ENCODE results near the gene C1orf232.

Gene C1orf232

GRCh38 chr1:26168410-26169197, at the start of gene C1orf232:
TSS of gene C1orf232 (minus strand) at chr1:26168963. CDS start at chr1:26168499, 464 bp downstream.
- H3K27ac Mint-ChIP-seq, result peak within 1 kb of the TSS; percentile 95
- H3K9me3 Mint-ChIP-seq, result no peaks in the 10 kb centered on the region
- H3K36me3 Mint-ChIP-seq (ENCODE audit: low read depth), result peaks cover 29% of the 10 kb centered on the region
- DNase-seq, result no peak
- H3K4me3 Mint-ChIP-seq, result peak within 1 kb of the TSS; percentile 88
- peaks cover 26% of the 10 kb centered on the region for H3K4me1 Mint-ChIP-seq (ENCODE audit: low read depth)
- peaks cover 11% of the 10 kb centered on the region for H3K27me3 Mint-ChIP-seq

GRCh38 chr1:26215246-26215645, 46.5 kb upstream of the C1orf232 start:
- no peak overlapping the region for H3K27ac Mint-ChIP-seq
- H3K4me3 Mint-ChIP-seq, result no peak overlapping the region
- H3K36me3 Mint-ChIP-seq (ENCODE audit: low read depth), result no peaks in the 10 kb centered on the region
- no peak for DNase-seq
- no peaks in the 10 kb centered on the region for H3K4me1 Mint-ChIP-seq (ENCODE audit: low read depth)
- no peaks in the 10 kb centered on the region for H3K9me3 Mint-ChIP-seq
- H3K27me3 Mint-ChIP-seq, result no peaks in the 10 kb centered on the region

DNA sequence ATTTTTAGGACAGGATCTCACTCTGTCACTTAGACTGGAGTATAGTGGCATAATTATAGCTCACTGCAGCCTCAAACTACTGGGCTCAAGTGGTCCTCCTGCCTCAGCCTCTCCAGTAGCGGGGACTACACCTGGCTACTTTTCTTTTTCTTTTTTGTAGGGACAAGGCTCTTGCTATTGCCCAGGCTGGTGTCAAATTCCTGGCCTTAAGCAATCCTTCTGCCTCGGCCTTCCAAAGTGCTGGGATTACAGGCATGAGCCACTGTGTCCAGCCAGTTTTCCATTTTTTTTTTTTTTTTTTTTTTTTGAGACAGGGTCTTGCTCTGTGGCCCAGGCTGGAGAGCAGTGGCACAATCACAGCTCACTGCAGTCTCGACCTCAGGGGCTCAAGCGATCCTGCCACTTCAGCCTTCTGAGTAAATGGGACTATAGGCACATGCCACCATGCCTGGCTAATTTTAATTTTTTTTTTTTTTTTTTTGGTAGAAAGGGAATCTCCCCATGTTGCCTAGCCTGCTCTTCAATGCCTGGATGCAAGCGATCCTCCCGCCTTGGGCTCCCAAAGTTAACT, 44.7 kb upstream of the C1orf232 start:
- no peaks in the 10 kb centered on the region for H3K4me1 Mint-ChIP-seq (ENCODE audit: low read depth)
- H3K4me3 Mint-ChIP-seq, result no peak overlapping the region
- H3K27me3 Mint-ChIP-seq, result no peaks in the 10 kb centered on the region
- no peaks in the 10 kb centered on the region for H3K36me3 Mint-ChIP-seq (ENCODE audit: low read depth)
- no peaks in the 10 kb centered on the region for H3K9me3 Mint-ChIP-seq
- no peak for DNase-seq
- H3K27ac Mint-ChIP-seq, result no peak overlapping the region

- Mint-ChIP-seq H3K27ac (no peak overlapping the region), H3K4me1 (ENCODE audit: low read depth) (no peaks in the 10 kb centered on the region), H3K36me3 (ENCODE audit: low read depth) (no peaks in the 10 kb centered on the region), H3K27me3 (no peaks in the 10 kb centered on the region), H3K9me3 (no peaks in the 10 kb centered on the region), H3K4me3 (no peak overlapping the region)
- DNase-seq, result no peak
Measured at GRCh38 chr1:26212726-26213125, 44.0 kb upstream of the C1orf232 start.

- H3K9me3 Mint-ChIP-seq, result no peaks in the 10 kb centered on the region
- H3K4me3 Mint-ChIP-seq, result no peak overlapping the region
- no peaks in the 10 kb centered on the region for H3K36me3 Mint-ChIP-seq (ENCODE audit: low read depth)
- H3K27ac Mint-ChIP-seq, result no peak overlapping the region
- H3K4me1 Mint-ChIP-seq (ENCODE audit: low read depth), result no peaks in the 10 kb centered on the region
- no peak for DNase-seq
- no peaks in the 10 kb centered on the region for H3K27me3 Mint-ChIP-seq
Measured at GRCh38 chr1:26210147-26210870, 41.5 kb upstream of the C1orf232 start.

DNA sequence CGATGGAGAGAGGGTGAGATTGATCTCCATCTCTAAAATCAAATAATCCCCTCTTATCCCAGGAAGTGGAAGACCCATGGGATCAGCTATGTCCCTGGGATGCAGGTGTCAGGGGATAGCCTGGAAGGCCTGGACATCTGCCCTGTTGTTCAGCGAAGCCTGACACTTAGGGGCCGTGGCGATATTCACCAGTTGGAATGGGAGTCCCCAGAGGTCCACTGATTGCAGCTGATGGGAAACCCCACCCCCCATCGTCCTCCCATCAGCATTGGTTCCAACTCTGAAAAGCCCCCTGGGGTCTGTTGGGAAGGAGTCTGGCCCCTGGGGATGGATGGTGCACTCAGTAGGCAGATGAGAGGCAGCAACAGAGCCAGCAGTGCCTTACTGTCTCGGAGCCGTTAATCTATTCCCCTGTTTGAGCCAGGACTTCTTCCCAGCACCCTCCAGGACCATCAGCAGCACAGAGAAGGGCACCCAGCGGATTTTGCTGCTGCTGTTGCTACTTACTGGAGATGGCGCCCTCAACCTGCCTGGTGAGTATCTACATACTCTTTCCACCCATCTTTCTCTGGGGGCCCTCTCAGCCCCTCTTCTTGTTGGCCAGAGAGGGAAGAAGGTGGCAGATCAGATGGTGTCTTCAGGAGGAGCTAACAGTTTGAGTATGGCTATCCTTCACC, 35.0 kb upstream of the C1orf232 start:
- Mint-ChIP-seq H3K9me3 (no peaks in the 10 kb centered on the region), H3K4me1 (ENCODE audit: low read depth) (peaks cover 29% of the 10 kb centered on the region), H3K4me3 (no peak overlapping the region), H3K36me3 (ENCODE audit: low read depth) (no peaks in the 10 kb centered on the region), H3K27ac (no peak overlapping the region), H3K27me3 (no peaks in the 10 kb centered on the region)
- no peak for DNase-seq

DNA sequence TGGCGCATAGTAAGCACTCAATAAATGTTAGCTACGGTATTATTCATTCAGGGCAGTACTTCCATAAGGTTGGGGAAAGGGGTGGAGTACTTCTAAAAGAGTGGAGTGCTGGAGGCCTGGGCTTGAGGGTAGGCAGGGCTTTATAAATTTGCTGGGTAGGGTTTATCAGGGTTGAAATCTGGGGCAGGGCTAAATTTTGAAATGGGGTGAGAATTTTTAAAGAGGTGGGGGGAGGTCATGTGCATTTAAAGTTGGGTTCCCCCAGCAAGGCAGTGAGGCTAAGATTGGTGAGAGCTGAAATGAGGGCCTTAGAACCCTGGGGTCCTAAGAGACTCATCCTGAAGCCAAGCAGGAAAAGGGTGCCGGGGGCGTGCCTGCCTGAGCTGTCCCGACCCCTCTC, 31.6 kb upstream of the C1orf232 start:
- Mint-ChIP-seq H3K9me3 (no peaks in the 10 kb centered on the region), H3K4me1 (ENCODE audit: low read depth) (peaks cover 29% of the 10 kb centered on the region), H3K4me3 (no peak overlapping the region), H3K27ac (no peak overlapping the region), H3K27me3 (no peaks in the 10 kb centered on the region), H3K36me3 (ENCODE audit: low read depth) (no peaks in the 10 kb centered on the region)
- no peak for DNase-seq

DNA sequence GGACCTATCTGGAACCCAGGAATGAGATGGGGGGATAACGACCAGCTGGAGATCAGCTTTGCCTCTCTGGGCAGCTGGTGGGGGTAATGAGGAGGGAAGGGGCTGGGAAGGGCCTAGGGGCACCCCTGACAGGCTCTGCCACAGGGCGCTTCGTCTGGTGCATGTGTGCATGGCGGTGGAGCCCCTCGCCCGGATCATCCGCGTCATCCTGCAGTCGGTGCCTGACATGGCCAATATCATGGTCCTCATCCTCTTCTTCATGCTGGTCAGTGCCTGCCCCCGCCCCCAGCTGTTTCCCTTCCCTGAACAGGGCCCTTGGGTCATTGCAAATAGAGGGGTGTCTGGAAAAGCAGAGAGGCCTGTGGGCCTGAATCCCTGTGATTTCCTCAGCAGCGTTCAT, 29.1 kb upstream of the C1orf232 start:
- no peak overlapping the region for H3K27ac Mint-ChIP-seq
- H3K27me3 Mint-ChIP-seq, result no peaks in the 10 kb centered on the region
- no peak for DNase-seq
- peaks cover 26% of the 10 kb centered on the region for H3K4me1 Mint-ChIP-seq (ENCODE audit: low read depth)
- no peaks in the 10 kb centered on the region for H3K9me3 Mint-ChIP-seq
- H3K36me3 Mint-ChIP-seq (ENCODE audit: low read depth), result no peaks in the 10 kb centered on the region
- H3K4me3 Mint-ChIP-seq, result no peak overlapping the region

GRCh38 chr1:26197301-26197700, 28.5 kb upstream of the C1orf232 start:
- Mint-ChIP-seq H3K4me3 (no peak overlapping the region), H3K27me3 (no peaks in the 10 kb centered on the region), H3K9me3 (no peaks in the 10 kb centered on the region), H3K27ac (no peak overlapping the region), H3K36me3 (ENCODE audit: low read depth) (no peaks in the 10 kb centered on the region), H3K4me1 (ENCODE audit: low read depth) (peaks cover 22% of the 10 kb centered on the region)
- DNase-seq, result no peak

GRCh38 chr1:26195805-26196204, 27.0 kb upstream of the C1orf232 start:
- H3K27ac Mint-ChIP-seq, result no peak overlapping the region
- no peak for DNase-seq
- peaks cover 7% of the 10 kb centered on the region for H3K4me1 Mint-ChIP-seq (ENCODE audit: low read depth)
- H3K27me3 Mint-ChIP-seq, result no peaks in the 10 kb centered on the region
- H3K36me3 Mint-ChIP-seq (ENCODE audit: low read depth), result no peaks in the 10 kb centered on the region
- no peak overlapping the region for H3K4me3 Mint-ChIP-seq
- no peaks in the 10 kb centered on the region for H3K9me3 Mint-ChIP-seq

- Mint-ChIP-seq H3K4me1 (ENCODE audit: low read depth) (no peaks in the 10 kb centered on the region), H3K36me3 (ENCODE audit: low read depth) (no peaks in the 10 kb centered on the region), H3K27ac (no peak overlapping the region), H3K4me3 (no peak overlapping the region), H3K9me3 (no peaks in the 10 kb centered on the region), H3K27me3 (no peaks in the 10 kb centered on the region)
- DNase-seq, result no peak
Measured at GRCh38 chr1:26191739-26192138, 23.0 kb upstream of the C1orf232 start.

- no peaks in the 10 kb centered on the region for H3K36me3 Mint-ChIP-seq (ENCODE audit: low read depth)
- no peaks in the 10 kb centered on the region for H3K4me1 Mint-ChIP-seq (ENCODE audit: low read depth)
- H3K27ac Mint-ChIP-seq, result no peak within 1 kb of the TSS
- no peaks in the 10 kb centered on the region for H3K9me3 Mint-ChIP-seq
- no peak for DNase-seq
- no peak within 1 kb of the TSS for H3K4me3 Mint-ChIP-seq
- no peaks in the 10 kb centered on the region for H3K27me3 Mint-ChIP-seq
Measured at GRCh38 chr1:26190373-26190987, 21.7 kb upstream of the C1orf232 start, which contains the start of gene CATSPER4. TSS of gene CATSPER4 (plus strand) at chr1:26190602. CDS start at chr1:26190628, 26 bp downstream.

DNA sequence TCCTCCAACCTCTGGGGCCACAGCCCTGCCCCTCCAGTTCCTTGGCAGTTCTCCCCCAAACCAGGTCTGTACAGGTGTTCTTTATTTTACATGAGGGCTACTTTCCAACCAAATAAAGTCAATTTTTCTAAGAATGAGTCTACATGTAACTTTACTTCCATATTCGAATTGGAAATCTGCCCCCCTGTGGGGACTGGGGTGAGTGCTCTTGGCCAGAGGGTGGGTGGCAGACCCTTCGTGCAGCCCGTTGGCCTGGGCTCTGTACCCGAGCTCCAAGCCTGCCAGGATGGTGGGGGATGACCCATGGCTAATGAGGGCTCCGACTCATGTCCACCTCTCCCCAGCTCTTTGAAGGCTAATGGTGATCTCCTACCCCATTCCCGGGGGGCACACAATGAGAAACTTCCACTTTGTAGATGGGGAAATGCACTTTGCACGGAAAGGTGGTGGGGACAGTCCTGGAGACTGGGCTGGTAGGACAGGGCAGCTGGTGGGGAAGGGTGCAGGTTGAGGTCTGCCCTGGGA, 21.1 kb upstream of the C1orf232 start:
- H3K36me3 Mint-ChIP-seq (ENCODE audit: low read depth), result no peaks in the 10 kb centered on the region
- H3K27ac Mint-ChIP-seq, result no peak overlapping the region
- H3K27me3 Mint-ChIP-seq, result no peaks in the 10 kb centered on the region
- no peaks in the 10 kb centered on the region for H3K9me3 Mint-ChIP-seq
- no peaks in the 10 kb centered on the region for H3K4me1 Mint-ChIP-seq (ENCODE audit: low read depth)
- DNase-seq, result no peak
- no peak overlapping the region for H3K4me3 Mint-ChIP-seq

DNA sequence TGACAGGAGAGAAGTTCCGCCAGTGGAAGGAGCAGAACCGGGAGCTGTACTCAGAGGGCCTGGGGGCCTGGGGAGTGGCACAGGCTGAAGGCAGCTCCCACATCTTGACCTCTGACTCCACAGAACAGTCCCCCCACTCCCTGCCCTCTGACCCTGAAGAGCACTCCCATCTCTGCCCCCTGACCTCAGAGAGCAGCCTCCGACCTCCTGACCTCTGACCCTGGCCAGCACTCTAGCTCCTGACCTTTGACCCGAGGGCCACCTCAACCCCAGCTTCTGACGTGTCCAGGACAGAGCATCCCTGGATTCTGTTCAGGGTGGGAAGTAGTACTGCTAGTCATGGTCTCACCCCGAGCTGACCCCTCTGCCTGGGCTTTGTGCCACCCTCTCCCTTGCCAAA, 20.6 kb upstream of the C1orf232 start:
- H3K27ac Mint-ChIP-seq, result no peak overlapping the region
- no peak overlapping the region for H3K4me3 Mint-ChIP-seq
- H3K27me3 Mint-ChIP-seq, result no peaks in the 10 kb centered on the region
- no peak for DNase-seq
- no peaks in the 10 kb centered on the region for H3K36me3 Mint-ChIP-seq (ENCODE audit: low read depth)
- H3K9me3 Mint-ChIP-seq, result no peaks in the 10 kb centered on the region
- H3K4me1 Mint-ChIP-seq (ENCODE audit: low read depth), result no peaks in the 10 kb centered on the region
